Chondrocyte (in vitro differentiated cells): Measurements from ENCODE around the gene SLC6A6. TPM values are rescaled to one million over a fixed set of nuclear protein-coding genes. Genes with fewer than 3 reads are reported as not detected.

ENCODE experiments used
- DNase-seq: peaks from one replicate; pipeline ENCODE4 v3.0.0; 2021; ENCODE audit warnings: mixed read lengths, low spot score
- H3K27ac Mint-ChIP-seq: one replicate; pipeline ENCODE4 v1.8.0; 2021; ENCODE audit warnings: mild to moderate bottlenecking, moderate library complexity, mixed read lengths; ENCODE audit not compliant: unreplicated experiment
- H3K27me3 Mint-ChIP-seq: 2 replicates; pipeline ENCODE4 v1.8.0; 2021; ENCODE audit warnings: low read depth, mixed read lengths
- H3K36me3 Mint-ChIP-seq: 2 replicates; pipeline ENCODE4 v1.8.0; 2021; ENCODE audit warnings: low read depth, mixed read lengths
- H3K4me1 Mint-ChIP-seq: 2 replicates; pipeline ENCODE4 v1.8.0; 2021; ENCODE audit warnings: low read depth, mild to moderate bottlenecking, mixed read lengths
- H3K4me3 Mint-ChIP-seq: one replicate; pipeline ENCODE4 v1.8.0; 2021; ENCODE audit warnings: mild to moderate bottlenecking, moderate library complexity, mixed read lengths; ENCODE audit not compliant: unreplicated experiment
- H3K9me3 Mint-ChIP-seq: 2 replicates; pipeline ENCODE4 v1.8.0; 2021; ENCODE audit warnings: low read depth, mixed read lengths
- CTCF ChIP-seq: fragments of 200-600 bp; sonication (generic); IDR thresholded peaks from 2 replicates; pipeline ENCODE4 v1.5.0; 2021; ENCODE audit warnings: antibody characterized with exemption, mild to moderate bottlenecking, moderate library complexity
- total RNA-seq: library from RNA; stranded (reverse); gene quantifications from 3 replicates; pipeline ENCODE4 v1.2.1, GENCODE V29; 2021

Gene SLC6A6
- total RNA-seq, 1 donor from 2014 or later = 46.0 TPM

GRCh38 chr3:14503706-14504065 is 101.3 kb downstream of the SLC6A6 start:
- TF ChIP-seq CTCF = no peak
- DNase-seq = no peak
- Mint-ChIP-seq H3K27me3 (peaks cover 11% of the 10 kb centered on the region), H3K4me3 (no peak overlapping the region), H3K27ac (no peak overlapping the region), H3K4me1 (no peaks in the 10 kb centered on the region), H3K9me3 (peaks cover 33% of the 10 kb centered on the region), H3K36me3 (peaks cover 11% of the 10 kb centered on the region)

- H3K27ac Mint-ChIP-seq = no peak overlapping the region
- no peak for DNase-seq
- no peak for TF ChIP-seq CTCF
- H3K4me1 Mint-ChIP-seq = peaks cover 2% of the 10 kb centered on the region
- peaks cover 8% of the 10 kb centered on the region for H3K36me3 Mint-ChIP-seq
- H3K27me3 Mint-ChIP-seq = peaks cover 8% of the 10 kb centered on the region
- H3K9me3 Mint-ChIP-seq = peaks cover 23% of the 10 kb centered on the region
- no peak overlapping the region for H3K4me3 Mint-ChIP-seq
Measured at GRCh38 chr3:14505001-14505802, 102.8 kb downstream of the SLC6A6 start.

- peaks cover 6% of the 10 kb centered on the region for H3K27me3 Mint-ChIP-seq
- H3K36me3 Mint-ChIP-seq = peaks cover 7% of the 10 kb centered on the region
- no peak for TF ChIP-seq CTCF
- no peak overlapping the region for H3K27ac Mint-ChIP-seq
- H3K4me1 Mint-ChIP-seq = peaks cover 2% of the 10 kb centered on the region
- DNase-seq = no peak
- no peak overlapping the region for H3K4me3 Mint-ChIP-seq
- peaks cover 17% of the 10 kb centered on the region for H3K9me3 Mint-ChIP-seq
Measured at GRCh38 chr3:14505803-14506500, 103.5 kb downstream of the SLC6A6 start.

GRCh38 chr3:14506626-14507304 is 104.4 kb downstream of the SLC6A6 start:
- peaks cover 2% of the 10 kb centered on the region for H3K4me1 Mint-ChIP-seq
- TF ChIP-seq CTCF = no peak
- H3K9me3 Mint-ChIP-seq = peaks cover 11% of the 10 kb centered on the region
- no peak for DNase-seq
- peaks cover 7% of the 10 kb centered on the region for H3K36me3 Mint-ChIP-seq
- peaks cover 6% of the 10 kb centered on the region for H3K27me3 Mint-ChIP-seq
- H3K4me3 Mint-ChIP-seq = no peak overlapping the region
- H3K27ac Mint-ChIP-seq = no peak overlapping the region

- H3K4me3 Mint-ChIP-seq = no peak overlapping the region
- TF ChIP-seq CTCF = no peak
- H3K27me3 Mint-ChIP-seq = peaks cover 6% of the 10 kb centered on the region
- DNase-seq = no peak
- H3K4me1 Mint-ChIP-seq = peaks cover 2% of the 10 kb centered on the region
- peaks cover 10% of the 10 kb centered on the region for H3K9me3 Mint-ChIP-seq
- H3K36me3 Mint-ChIP-seq = peaks cover 7% of the 10 kb centered on the region
- H3K27ac Mint-ChIP-seq = no peak overlapping the region
Measured at GRCh38 chr3:14507305-14507741, 104.9 kb downstream of the SLC6A6 start.
